ENCODE measurements around the gene BCAP31.
"Not testable (repeated sequence)": the region's sequence is repeated elsewhere in the genome, so short reads cannot be mapped to it uniquely, and the experiment has no call there.

BCAP31 gene

GRCh38 chrX:153762626-153763173 is 38.5 kb upstream of the BCAP31 start:
- no peak for DNase-seq

GRCh38 chrX:153761863-153762262 is 37.7 kb upstream of the BCAP31 start:
- DNase-seq: no peak

GRCh38 chrX:153755136-153755535 is 30.9 kb upstream of the BCAP31 start:
- no peak for DNase-seq

- no peak for DNase-seq
Observed at GRCh38 chrX:153750127-153750774, 26.1 kb upstream of the BCAP31 start.

- DNase-seq: not testable (repeated sequence)
Observed at GRCh38 chrX:153749017-153749416, 24.8 kb upstream of the BCAP31 start.

GRCh38 chrX:153746991-153747390 is 22.8 kb upstream of the BCAP31 start:
- not testable (repeated sequence) for DNase-seq

- no peak for DNase-seq
Observed at GRCh38 chrX:153746359-153746758, 22.2 kb upstream of the BCAP31 start.

GRCh38 chrX:153745067-153745433 is 20.9 kb upstream of the BCAP31 start:
- DNase-seq: not testable (repeated sequence)

- no peak for DNase-seq
Observed at GRCh38 chrX:153744210-153745066, 20.3 kb upstream of the BCAP31 start.

- not testable (repeated sequence) for DNase-seq
Observed at GRCh38 chrX:153743468-153744209, 19.5 kb upstream of the BCAP31 start.

- not testable (repeated sequence) for DNase-seq
Observed at GRCh38 chrX:153742796-153743467, 18.7 kb upstream of the BCAP31 start.

GRCh38 chrX:153742111-153742510 is 17.9 kb upstream of the BCAP31 start:
- not testable (repeated sequence) for DNase-seq

GRCh38 chrX:153741446-153741845 is 17.3 kb upstream of the BCAP31 start:
- DNase-seq: no peak

- no peak for DNase-seq
Observed at GRCh38 chrX:153740631-153741222, 16.5 kb upstream of the BCAP31 start.

GRCh38 chrX:153739754-153740486 is 15.7 kb upstream of the BCAP31 start:
- no peak for DNase-seq

- no peak for DNase-seq
Observed at GRCh38 chrX:153738056-153738605, 13.9 kb upstream of the BCAP31 start.

GRCh38 chrX:153736871-153737441 is 12.8 kb upstream of the BCAP31 start:
- DNase-seq: no peak

GRCh38 chrX:153736071-153736820 is 12.1 kb upstream of the BCAP31 start:
- no peak for DNase-seq

- DNase-seq: peak in 1 of 2 donors; percentile 38
Observed at GRCh38 chrX:153735274-153735673, 11.1 kb upstream of the BCAP31 start.

- no peak for DNase-seq
Observed at GRCh38 chrX:153734871-153735270, 10.7 kb upstream of the BCAP31 start.
